ENCODE results near the gene CRHR2.

CRHR2 gene

GRCh38 chr7:30707391-30708357, 25.4 kb upstream of the CRHR2 start:
- no peak overlapping the region for H3K27ac ChIP-seq (ENCODE audit: insufficient read depth, low read depth, low read length, poor library complexity, severe bottlenecking)
- H3K9me3 ChIP-seq (ENCODE audit: control insufficient read depth, low read length), result no peaks in the 10 kb centered on the region
- H3K4me1 ChIP-seq (ENCODE audit: control insufficient read depth, insufficient read depth, low read length), result peaks cover 4% of the 10 kb centered on the region
- H3K4me3 ChIP-seq (ENCODE audit: insufficient read depth, low read depth, low read length), result no peak overlapping the region
- H3K27me3 ChIP-seq (ENCODE audit: control insufficient read depth, insufficient read depth, low read length, poor library complexity, severe bottlenecking), result no peaks in the 10 kb centered on the region
- H3K36me3 ChIP-seq (ENCODE audit: control insufficient read depth, insufficient read depth, low read length), result no peaks in the 10 kb centered on the region
- 84 to 85% methylated on average over 16 of the region's 16 CpGs for WGBS, 2 experiments

DNA sequence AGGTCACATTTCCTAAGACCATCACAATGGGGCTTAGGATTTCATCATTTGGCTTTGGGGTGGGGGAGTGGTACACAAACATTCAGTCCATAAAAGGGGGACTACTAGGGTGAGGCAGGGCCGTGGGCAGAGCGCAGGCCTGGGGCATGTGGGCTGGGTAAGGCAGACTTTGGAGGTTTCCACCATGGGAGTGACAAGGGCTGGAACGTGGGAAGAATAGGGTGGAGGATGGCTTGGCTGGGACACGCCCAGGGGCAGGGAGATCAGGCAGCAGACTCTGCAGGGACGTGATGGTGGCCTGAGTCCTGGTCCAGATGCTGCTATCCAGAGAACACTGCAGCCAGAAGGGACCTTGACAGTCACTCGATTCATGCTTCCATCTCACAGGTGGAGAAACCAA, 24.7 kb upstream of the CRHR2 start:
- no peaks in the 10 kb centered on the region for H3K36me3 ChIP-seq (ENCODE audit: control insufficient read depth, insufficient read depth, low read length)
- 84 to 87% methylated on average over 6 of the region's 6 CpGs for WGBS, 2 experiments
- no peak overlapping the region for H3K4me3 ChIP-seq (ENCODE audit: insufficient read depth, low read depth, low read length)
- no peaks in the 10 kb centered on the region for H3K27me3 ChIP-seq (ENCODE audit: control insufficient read depth, insufficient read depth, low read length, poor library complexity, severe bottlenecking)
- no peak overlapping the region for H3K27ac ChIP-seq (ENCODE audit: insufficient read depth, low read depth, low read length, poor library complexity, severe bottlenecking)
- peaks cover 4% of the 10 kb centered on the region for H3K4me1 ChIP-seq (ENCODE audit: control insufficient read depth, insufficient read depth, low read length)
- no peaks in the 10 kb centered on the region for H3K9me3 ChIP-seq (ENCODE audit: control insufficient read depth, low read length)

- WGBS, 2 experiments, result 94 to 97% methylated on average over 6 of the region's 6 CpGs
- Histone ChIP-seq H3K4me3 (ENCODE audit: insufficient read depth, low read depth, low read length) (no peak overlapping the region), H3K27ac (ENCODE audit: insufficient read depth, low read depth, low read length, poor library complexity, severe bottlenecking) (no peak overlapping the region), H3K36me3 (ENCODE audit: control insufficient read depth, insufficient read depth, low read length) (no peaks in the 10 kb centered on the region), H3K4me1 (ENCODE audit: control insufficient read depth, insufficient read depth, low read length) (peaks cover 4% of the 10 kb centered on the region), H3K27me3 (ENCODE audit: control insufficient read depth, insufficient read depth, low read length, poor library complexity, severe bottlenecking) (no peaks in the 10 kb centered on the region), H3K9me3 (ENCODE audit: control insufficient read depth, low read length) (no peaks in the 10 kb centered on the region)
Observed at GRCh38 chr7:30706316-30706715, 24.1 kb upstream of the CRHR2 start.

DNA sequence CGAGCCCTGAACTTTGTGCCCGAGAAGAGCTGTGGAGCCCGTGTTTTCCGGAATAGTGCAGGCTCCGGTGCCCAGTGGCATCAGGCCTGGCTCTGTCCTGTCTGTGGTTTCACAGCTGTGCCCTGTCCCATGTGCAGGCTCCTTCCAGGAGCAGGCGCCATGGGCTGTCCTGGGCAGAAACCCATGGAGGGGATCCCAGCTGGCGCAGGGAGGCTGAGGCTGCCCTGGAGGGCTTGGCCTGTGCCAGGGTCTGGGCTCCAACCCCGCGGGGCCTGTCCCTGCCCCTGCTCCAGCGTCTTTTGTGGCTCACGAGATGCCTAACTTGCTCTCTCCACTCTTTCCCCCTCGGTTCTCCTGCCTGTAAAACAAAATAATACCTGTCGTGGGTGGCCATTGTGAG, 23.3 kb upstream of the CRHR2 start:
- no peaks in the 10 kb centered on the region for H3K9me3 ChIP-seq (ENCODE audit: control insufficient read depth, low read length)
- peaks cover 4% of the 10 kb centered on the region for H3K4me1 ChIP-seq (ENCODE audit: control insufficient read depth, insufficient read depth, low read length)
- no peaks in the 10 kb centered on the region for H3K36me3 ChIP-seq (ENCODE audit: control insufficient read depth, insufficient read depth, low read length)
- H3K27me3 ChIP-seq (ENCODE audit: control insufficient read depth, insufficient read depth, low read length, poor library complexity, severe bottlenecking), result no peaks in the 10 kb centered on the region
- H3K27ac ChIP-seq (ENCODE audit: insufficient read depth, low read depth, low read length, poor library complexity, severe bottlenecking), result no peak overlapping the region
- 92 to 96% methylated on average over 13 of the region's 13 CpGs for WGBS, 2 experiments
- H3K4me3 ChIP-seq (ENCODE audit: insufficient read depth, low read depth, low read length), result no peak overlapping the region

DNA sequence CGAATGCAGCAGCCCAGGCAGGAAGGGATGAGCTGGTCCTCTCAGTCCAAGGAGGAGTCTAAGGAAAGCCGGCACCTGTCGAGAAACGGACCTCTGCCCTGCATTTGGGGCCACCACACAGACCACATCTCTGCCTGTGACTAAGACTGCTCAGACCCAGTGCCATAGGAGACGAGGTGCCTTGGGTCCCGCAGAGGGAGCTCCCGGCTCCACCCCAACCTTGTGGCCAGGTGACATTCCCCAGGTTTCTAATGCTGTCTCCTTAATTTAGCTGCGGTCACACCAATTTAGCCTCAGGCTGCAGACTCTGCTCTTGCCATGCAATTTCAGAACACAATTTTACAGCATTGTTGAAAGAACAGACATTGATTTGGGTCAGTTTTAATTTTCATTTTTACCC, 22.8 kb upstream of the CRHR2 start:
- H3K36me3 ChIP-seq (ENCODE audit: control insufficient read depth, insufficient read depth, low read length), result no peaks in the 10 kb centered on the region
- peaks cover 4% of the 10 kb centered on the region for H3K4me1 ChIP-seq (ENCODE audit: control insufficient read depth, insufficient read depth, low read length)
- 91 to 95% methylated on average over 8 of the region's 8 CpGs for WGBS, 2 experiments
- H3K27ac ChIP-seq (ENCODE audit: insufficient read depth, low read depth, low read length, poor library complexity, severe bottlenecking), result no peak overlapping the region
- H3K27me3 ChIP-seq (ENCODE audit: control insufficient read depth, insufficient read depth, low read length, poor library complexity, severe bottlenecking), result no peaks in the 10 kb centered on the region
- H3K4me3 ChIP-seq (ENCODE audit: insufficient read depth, low read depth, low read length), result no peak overlapping the region
- no peaks in the 10 kb centered on the region for H3K9me3 ChIP-seq (ENCODE audit: control insufficient read depth, low read length)

DNA sequence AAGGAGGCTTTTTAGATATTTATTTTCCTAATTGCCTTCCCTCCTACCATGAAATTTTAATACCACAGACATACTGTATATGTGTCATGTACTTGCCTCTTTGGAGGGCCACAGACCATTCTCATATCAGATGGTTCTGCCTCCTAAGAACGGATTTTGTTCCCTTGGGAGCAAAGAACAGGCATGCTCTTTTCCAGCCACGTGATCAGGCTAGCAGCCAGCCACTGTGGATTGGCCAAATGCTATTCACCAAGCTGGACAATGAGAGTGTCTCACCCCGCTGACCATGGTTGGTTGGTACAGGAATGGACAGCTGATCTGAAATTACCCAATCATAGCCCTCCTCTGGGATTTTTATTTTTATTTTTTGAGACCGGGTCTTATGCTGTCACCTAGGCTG, 21.5 kb upstream of the CRHR2 start:
- no peaks in the 10 kb centered on the region for H3K27me3 ChIP-seq (ENCODE audit: control insufficient read depth, insufficient read depth, low read length, poor library complexity, severe bottlenecking)

DNA sequence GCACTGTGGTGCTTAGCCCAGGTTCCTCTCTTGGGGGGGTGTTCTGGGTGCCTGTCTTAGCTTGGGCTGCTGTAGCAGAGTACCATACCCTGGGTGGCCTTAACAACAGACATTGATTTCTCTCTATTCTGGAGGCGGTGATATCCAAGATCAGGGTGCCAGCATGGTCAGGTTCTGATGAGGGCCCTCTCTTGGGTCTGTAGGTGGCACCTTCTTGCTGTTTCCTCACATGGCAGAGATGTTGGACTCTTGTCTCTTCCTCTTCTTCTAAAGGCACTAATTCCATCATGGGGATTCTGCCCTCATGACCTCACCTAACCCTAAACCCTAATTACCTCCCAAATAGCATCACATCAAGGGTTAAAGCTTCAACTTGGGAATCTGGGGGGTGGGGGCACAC, 19.9 kb upstream of the CRHR2 start:
- WGBS, 2 experiments, result 97 to 100% methylated on average over 1 of the region's 1 CpG
- Histone ChIP-seq H3K27me3 (ENCODE audit: control insufficient read depth, insufficient read depth, low read length, poor library complexity, severe bottlenecking) (no peaks in the 10 kb centered on the region), H3K4me1 (ENCODE audit: control insufficient read depth, insufficient read depth, low read length) (peaks cover 9% of the 10 kb centered on the region), H3K36me3 (ENCODE audit: control insufficient read depth, insufficient read depth, low read length) (no peaks in the 10 kb centered on the region), H3K27ac (ENCODE audit: insufficient read depth, low read depth, low read length, poor library complexity, severe bottlenecking) (no peak overlapping the region), H3K4me3 (ENCODE audit: insufficient read depth, low read depth, low read length) (no peak overlapping the region), H3K9me3 (ENCODE audit: control insufficient read depth, low read length) (no peaks in the 10 kb centered on the region)

More for the DNA sequence above, 21.5 kb upstream of the CRHR2 start:
- H3K27ac ChIP-seq (ENCODE audit: insufficient read depth, low read depth, low read length, poor library complexity, severe bottlenecking), result no peak overlapping the region
- H3K9me3 ChIP-seq (ENCODE audit: control insufficient read depth, low read length), result no peaks in the 10 kb centered on the region
- H3K4me3 ChIP-seq (ENCODE audit: insufficient read depth, low read depth, low read length), result no peak overlapping the region
- no peaks in the 10 kb centered on the region for H3K36me3 ChIP-seq (ENCODE audit: control insufficient read depth, insufficient read depth, low read length)
- H3K4me1 ChIP-seq (ENCODE audit: control insufficient read depth, insufficient read depth, low read length), result peaks cover 6% of the 10 kb centered on the region
- WGBS, 2 experiments, result 90 to 91% methylated on average over 4 of the region's 4 CpGs

DNA sequence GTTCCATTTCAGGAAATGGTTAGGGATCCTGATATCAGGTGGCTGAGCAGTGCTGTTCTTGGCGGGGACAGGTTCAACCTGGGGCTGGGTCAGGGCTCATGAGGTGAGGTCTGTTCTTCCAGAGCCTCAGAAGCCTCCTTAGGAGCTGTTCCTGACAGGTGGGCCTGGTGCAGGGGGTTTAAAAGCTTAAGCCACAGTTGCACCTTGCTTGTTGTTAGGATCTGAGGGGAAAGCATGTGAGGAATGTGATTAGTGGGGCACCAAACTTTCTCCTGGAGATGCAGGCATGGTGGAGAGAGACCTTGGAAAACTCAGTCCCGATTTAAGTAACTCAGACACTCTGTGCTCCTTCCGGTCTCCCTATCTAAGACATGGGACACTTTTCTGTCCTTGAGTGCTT, 18.7 kb upstream of the CRHR2 start:
- H3K4me3 ChIP-seq (ENCODE audit: insufficient read depth, low read depth, low read length), result no peak overlapping the region
- no peaks in the 10 kb centered on the region for H3K27me3 ChIP-seq (ENCODE audit: control insufficient read depth, insufficient read depth, low read length, poor library complexity, severe bottlenecking)
- H3K4me1 ChIP-seq (ENCODE audit: control insufficient read depth, insufficient read depth, low read length), result peaks cover 14% of the 10 kb centered on the region
- no peaks in the 10 kb centered on the region for H3K36me3 ChIP-seq (ENCODE audit: control insufficient read depth, insufficient read depth, low read length)
- no peaks in the 10 kb centered on the region for H3K9me3 ChIP-seq (ENCODE audit: control insufficient read depth, low read length)
- WGBS, 2 experiments, result 77 to 83% methylated on average over 3 of the region's 3 CpGs
- H3K27ac ChIP-seq (ENCODE audit: insufficient read depth, low read depth, low read length, poor library complexity, severe bottlenecking), result no peak overlapping the region

DNA sequence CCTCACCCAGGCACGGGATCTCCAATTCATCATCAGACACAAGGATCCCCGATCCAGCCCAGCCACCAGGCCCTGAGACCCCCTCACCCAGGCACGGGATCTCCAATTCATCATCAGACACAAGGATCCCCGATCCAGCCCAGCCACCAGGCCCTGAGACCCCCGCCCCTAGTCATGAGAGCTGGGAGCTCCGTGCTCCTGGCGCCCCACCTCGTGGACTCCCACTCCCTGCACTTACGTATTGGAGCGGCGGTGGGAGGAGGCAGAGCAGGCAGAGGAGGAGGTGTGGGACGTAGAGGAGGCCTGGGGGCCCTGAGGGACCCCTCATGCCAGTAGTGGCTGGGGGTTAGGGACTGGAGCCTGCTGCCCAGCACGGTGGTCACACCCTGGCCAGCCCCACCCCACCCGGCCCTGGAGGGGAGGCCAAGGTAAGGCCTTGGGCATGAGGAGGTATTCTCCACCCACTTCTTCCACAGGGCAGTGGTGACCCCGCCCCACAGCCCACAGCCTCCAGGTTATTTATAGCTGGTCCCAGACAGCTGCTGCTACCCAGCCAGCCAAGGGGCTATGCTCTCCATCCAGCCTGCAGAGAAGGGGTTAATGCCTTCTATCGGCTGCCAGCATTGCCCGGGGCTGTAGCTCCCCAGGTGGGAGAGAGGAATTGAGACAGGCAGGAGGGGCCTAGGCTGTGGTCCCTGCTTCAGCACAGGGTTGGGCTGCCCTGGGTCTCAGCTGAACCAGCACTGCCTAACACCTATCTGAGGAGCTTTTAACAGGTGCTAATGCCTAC, 17.6 kb upstream of the CRHR2 start:
- no peaks in the 10 kb centered on the region for H3K9me3 ChIP-seq (ENCODE audit: control insufficient read depth, low read length)
- 66 to 67% methylated on average over 17 of the region's 17 CpGs for WGBS, 2 experiments
- H3K4me3 ChIP-seq (ENCODE audit: insufficient read depth, low read depth, low read length), result no peak overlapping the region
- H3K36me3 ChIP-seq (ENCODE audit: control insufficient read depth, insufficient read depth, low read length), result no peaks in the 10 kb centered on the region
- no peaks in the 10 kb centered on the region for H3K27me3 ChIP-seq (ENCODE audit: control insufficient read depth, insufficient read depth, low read length, poor library complexity, severe bottlenecking)
- H3K4me1 ChIP-seq (ENCODE audit: control insufficient read depth, insufficient read depth, low read length), result peaks cover 14% of the 10 kb centered on the region
- H3K27ac ChIP-seq (ENCODE audit: insufficient read depth, low read depth, low read length, poor library complexity, severe bottlenecking), result no peak overlapping the region

GRCh38 chr7:30698481-30698880, 16.2 kb upstream of the CRHR2 start:
- WGBS, 2 experiments, result 88 to 97% methylated on average over 4 of the region's 4 CpGs
- H3K4me3 ChIP-seq (ENCODE audit: insufficient read depth, low read depth, low read length), result no peak overlapping the region
- H3K4me1 ChIP-seq (ENCODE audit: control insufficient read depth, insufficient read depth, low read length), result peaks cover 18% of the 10 kb centered on the region
- H3K36me3 ChIP-seq (ENCODE audit: control insufficient read depth, insufficient read depth, low read length), result no peaks in the 10 kb centered on the region
- H3K27me3 ChIP-seq (ENCODE audit: control insufficient read depth, insufficient read depth, low read length, poor library complexity, severe bottlenecking), result no peaks in the 10 kb centered on the region
- no peak overlapping the region for H3K27ac ChIP-seq (ENCODE audit: insufficient read depth, low read depth, low read length, poor library complexity, severe bottlenecking)
- H3K9me3 ChIP-seq (ENCODE audit: control insufficient read depth, low read length), result no peaks in the 10 kb centered on the region
